IMR-90 (cell line): ENCODE measurements around the gene MIPEP. TPM values are rescaled to one million over a fixed set of nuclear protein-coding genes. Genes with fewer than 3 reads are reported as not detected.

Experiments
- ATAC-seq: fragments of 200-7000 bp; cut with Tn5 transposase; 2 replicates; pipeline ENCODE4 v1.9.1; 2020; ENCODE audit warnings: low read depth, mild to moderate bottlenecking, moderate library complexity
- BruUV-seq: library from RNA; stranded (reverse); fragments of 400-500 nt; replicated peaks from 2 replicates; lab custom pipeline; 2021; lab: Mats Ljungman, UMichigan
- CTCF ChIA-PET: fragments of 300-600 bp; formaldehyde crosslinking; extraction: SDS; loops from one replicate; lab custom pipeline; 2021; ENCODE audit warnings: antibody characterized with exemption; lab: Yijun Ruan, JAX
- POLR2A ChIA-PET: fragments of 300-600 bp; sonication (Branson Sonifier 250); formaldehyde crosslinking; loops from one replicate; lab custom pipeline; 2022; ENCODE audit warnings: antibody characterized with exemption; ENCODE audit not compliant: unreplicated experiment; lab: Charles Lee
- DNase-seq: peaks from one replicate; pipeline ENCODE4 v3.0.0; 2013
- H2AFZ ChIP-seq: replicated peaks from 2 replicates; pipeline ENCODE3; 2013; ENCODE audit warnings: low read length, mild to moderate bottlenecking; ENCODE audit not compliant: poor library complexity
- H2AK5ac ChIP-seq: 2 replicates; pipeline ENCODE4 v1.6.1; 2013; ENCODE audit warnings: low read depth, low read length, inconsistent platforms
- H2AK9ac ChIP-seq: replicated peaks from 2 replicates; pipeline ENCODE3; 2013; ENCODE audit warnings: mild to moderate bottlenecking, low read depth, low read length, moderate library complexity; ENCODE audit not compliant: poor library complexity
- H2BK120ac ChIP-seq: 2 replicates; pipeline ENCODE4 v1.6.1; 2013; ENCODE audit warnings: low read depth, low read length, inconsistent platforms
- H2BK15ac ChIP-seq: 3 replicates; pipeline ENCODE4 v1.6.1; 2013; ENCODE audit warnings: low read depth, low read length, inconsistent platforms
- H2BK20ac ChIP-seq: 2 replicates; pipeline ENCODE4 v1.6.1; 2013; ENCODE audit warnings: low read depth, mild to moderate bottlenecking, inconsistent platforms, low read length, moderate library complexity
- H2BK5ac ChIP-seq: 2 replicates; pipeline ENCODE4 v1.6.1; 2013; ENCODE audit warnings: mild to moderate bottlenecking, low read depth, low read length, inconsistent platforms; ENCODE audit not compliant: poor library complexity, severe bottlenecking
- H3K14ac ChIP-seq: replicated peaks from 2 replicates; pipeline ENCODE4 v1.6.1; 2013; ENCODE audit warnings: low read depth, low read length, inconsistent platforms
- H3K18ac ChIP-seq: 2 replicates; pipeline ENCODE4 v1.6.1; 2013; ENCODE audit warnings: low read depth, low read length, control low read depth
- H3K23ac ChIP-seq: 2 replicates; pipeline ENCODE4 v1.6.1; 2013; ENCODE audit warnings: low read depth, low read length, inconsistent platforms
- H3K27ac ChIP-seq: 2 replicates; pipeline ENCODE4 v1.5.1; 2013; ENCODE audit warnings: mild to moderate bottlenecking, control low read depth, low read length; ENCODE audit not compliant: insufficient read depth
- H3K27me3 ChIP-seq: 2 replicates; pipeline ENCODE4 v1.6.1; 2013; ENCODE audit warnings: low read length; ENCODE audit not compliant: control insufficient read depth, insufficient read depth
- H3K36me3 ChIP-seq: 2 replicates; pipeline ENCODE4 v1.6.1; 2013; ENCODE audit warnings: low read length, mixed read lengths; ENCODE audit not compliant: control insufficient read depth, insufficient read depth
- H3K4ac ChIP-seq: 2 replicates; pipeline ENCODE4 v1.6.1; 2013; ENCODE audit warnings: low read depth, low read length, inconsistent platforms
- H3K4me1 ChIP-seq: 2 replicates; pipeline ENCODE4 v1.6.1; 2013; ENCODE audit warnings: low read length, mixed read lengths; ENCODE audit not compliant: control insufficient read depth, insufficient read depth
- H3K4me2 ChIP-seq: 2 replicates; pipeline ENCODE4 v1.6.1; 2013; ENCODE audit warnings: low read depth, mild to moderate bottlenecking, control low read depth, low read length, moderate library complexity
- H3K4me3 ChIP-seq: 2 replicates; pipeline ENCODE4 v1.5.1; 2013; ENCODE audit warnings: low read depth, mild to moderate bottlenecking, control low read depth, low read length, moderate library complexity; ENCODE audit not compliant: insufficient read depth
- H3K56ac ChIP-seq: 2 replicates; pipeline ENCODE4 v1.6.1; 2013; ENCODE audit warnings: low read length, inconsistent platforms; ENCODE audit not compliant: insufficient read depth; ENCODE audit errors: extremely low read depth
- H3K79me1 ChIP-seq, 2 experiments: 2 replicates each; pipeline ENCODE4 v1.6.1; 2013; ENCODE audit warnings: low read length in 2 of 2, inconsistent platforms in 1 of 2, low read depth in 1 of 2
- H3K9ac ChIP-seq: 2 replicates; pipeline ENCODE4 v1.6.1; 2013; ENCODE audit warnings: low read depth, low read length, control low read depth
- H3K9me1 ChIP-seq: 2 replicates; pipeline ENCODE4 v1.6.1; 2013; ENCODE audit warnings: low read length, inconsistent platforms; ENCODE audit not compliant: insufficient read depth
- H3K9me3 ChIP-seq: 2 replicates; pipeline ENCODE4 v1.6.1; 2013; ENCODE audit warnings: low read length; ENCODE audit not compliant: control insufficient read depth, insufficient read depth
- H4K20me1 ChIP-seq: 2 replicates; pipeline ENCODE4 v1.6.1; 2013; ENCODE audit warnings: low read length, inconsistent platforms; ENCODE audit not compliant: insufficient read depth
- H4K5ac ChIP-seq: 2 replicates; pipeline ENCODE4 v1.6.1; 2013; ENCODE audit warnings: mild to moderate bottlenecking, low read depth, low read length, control low read depth
- H4K8ac ChIP-seq, 2 experiments: 2 replicates each; pipeline ENCODE4 v1.6.1; 2013; ENCODE audit warnings: low read depth in 2 of 2, low read length in 2 of 2, control low read depth in 1 of 2, inconsistent platforms in 1 of 2
- H4K91ac ChIP-seq: 2 replicates; pipeline ENCODE4 v1.6.1; 2013; ENCODE audit warnings: low read depth, low read length, inconsistent platforms; ENCODE audit not compliant: insufficient read depth
- BHLHE40 ChIP-seq: fragments of 150-350 bp; IDR thresholded peaks from 2 replicates; pipeline ENCODE4 v1.6.1; 2016; ENCODE audit warnings: mild to moderate bottlenecking, low read depth, low read length
- CEBPB ChIP-seq: IDR thresholded peaks from 2 replicates; pipeline ENCODE4 v1.6.1; 2012; ENCODE audit warnings: low read depth, low read length, improper control_type of control experiment
- CHD1 ChIP-seq: IDR thresholded peaks from 2 replicates; pipeline ENCODE4 v1.6.1; 2012; ENCODE audit warnings: low read depth, low read length, improper control_type of control experiment
- ELK1 ChIP-seq: fragments of 150-350 bp; IDR thresholded peaks from 2 replicates; pipeline ENCODE4 v1.6.1; 2016; ENCODE audit warnings: low read depth, mild to moderate bottlenecking, low read length, moderate library complexity, borderline replicate concordance
- FOS ChIP-seq: fragments of 150-350 bp; IDR thresholded peaks from 2 replicates; pipeline ENCODE4 v1.6.1; 2016; ENCODE audit warnings: low read depth, low read length
- MAFK ChIP-seq: IDR thresholded peaks from 2 replicates; pipeline ENCODE4 v1.6.1; 2012; ENCODE audit warnings: low read depth, low read length, improper control_type of control experiment
- MXI1 ChIP-seq: IDR thresholded peaks from 2 replicates; pipeline ENCODE4 v1.6.1; 2012; ENCODE audit warnings: low read depth, mild to moderate bottlenecking, low read length, moderate library complexity, borderline replicate concordance
- NFE2L2 ChIP-seq: fragments of 150-350 bp; IDR thresholded peaks from 2 replicates; pipeline ENCODE4 v1.6.1; 2016; ENCODE audit warnings: low read depth, mild to moderate bottlenecking, low read length
- POLR2A ChIP-seq: IDR thresholded peaks from 2 replicates; pipeline ENCODE4 v1.6.1; 2012; ENCODE audit warnings: mild to moderate bottlenecking, low read depth, low read length
- RAD21 ChIP-seq: IDR thresholded peaks from 2 replicates; pipeline ENCODE4 v1.6.1; 2012; ENCODE audit warnings: low read length, improper control_type of control experiment
- SMC3 ChIP-seq: fragments of 150-350 bp; IDR thresholded peaks from 2 replicates; pipeline ENCODE4 v1.6.1; 2016; ENCODE audit warnings: low read depth, mild to moderate bottlenecking, antibody characterized with exemption, low read length, moderate library complexity
- WGBS, 2 experiments: methylation state at CpG; one replicate each; pipeline versions ENCODE4 v1.1.5 to v1.1.7; 2013; ENCODE audit warnings: missing lambda C conversion rate in 2 of 2; ENCODE audit not compliant: insufficient read length in 1 of 2; ENCODE audit errors: extremely low coverage in 2 of 2; 5-methylcytosine and 5-hydroxymethylcytosine counted together
- dilution Hi-C: fragments of 300-500 bp; cut with HindIII; formaldehyde crosslinking; loops from one replicate; pipeline ENCODE4 v1.14.3; 2018; ENCODE audit warnings: low sequenced_read_pairs; ENCODE audit not compliant: unreplicated experiment
- in situ Hi-C: fragments of 300-500 bp; cut with MboI; formaldehyde crosslinking; loops from 3 replicates; pipeline ENCODE4 v1.14.3; 2019; ENCODE audit warnings: low sequenced_read_pairs, inconsistent platforms, mixed read lengths
- intact Hi-C: fragments of 100-400 bp; cut with micrococcal nuclease; formaldehyde crosslinking; loops from 2 replicates; pipeline ENCODE4 v1.10.0; 2022
- polyA plus RNA-seq, 3 experiments: library from polyadenylated mRNA; depleted of rRNA; stranded (reverse); fragments of >200 nt; gene quantifications; 2 replicates each; pipeline ENCODE4 v1.2.3, GENCODE V29; 2012; ENCODE audit warnings: low replicate concordance in 1 of 3
- total RNA-seq: library from RNA; depleted of rRNA; stranded (reverse); fragments of >200 nt; gene quantifications from 2 replicates; pipeline ENCODE4 v1.2.3, GENCODE V29; 2012

Gene MIPEP
- total and polyA plus RNA-seq, 2 of the 4 experiments (the other 2 are of a cell fraction): 15.0 to 21.5 TPM

- H2AK5ac ChIP-seq: no peak overlapping the region
- H3K4me2 ChIP-seq: no peak overlapping the region
- no TSS peak for BruUV-seq
- H3K27me3 ChIP-seq: no peaks in the 10 kb centered on the region
- no peak overlapping the region for H3K27ac ChIP-seq
- H2BK20ac ChIP-seq: no peak overlapping the region
- DNase-seq: no peak
- in situ Hi-C loops (no loop called here), intact Hi-C loops (no loop called here), dilution Hi-C loops (no loop called here)
- no peak overlapping the region for H2AFZ ChIP-seq
- TF ChIP-seq POLR2A (no peak), ELK1 (no peak), NFE2L2 (no peak), CHD1 (no peak), MAFK (no peak), MXI1 (no peak), BHLHE40 (no peak), SMC3 (no peak), CEBPB (no peak), FOS (no peak), RAD21 (no peak)
- H3K4me3 ChIP-seq: no peak overlapping the region
- WGBS, 2 experiments: no CpG with 5 or more reads among the region's 3 CpGs
- peaks cover 2% of the 10 kb centered on the region; the same call in 1 of the 2 replicates for H3K9me3 ChIP-seq
- ChIA-PET CTCF (no interaction called here), POLR2A (no interaction called here)
- peaks cover 2% of the 10 kb centered on the region; the same call in 1 of the 2 replicates for H3K4me1 ChIP-seq
- H3K9ac ChIP-seq: no peak overlapping the region
- no peak overlapping the region for H3K56ac ChIP-seq
- no peak overlapping the region for H3K14ac ChIP-seq
- no peaks in the 10 kb centered on the region; the same call in 1 of the 2 replicates for H3K9me1 ChIP-seq
- no peak overlapping the region for H2AK9ac ChIP-seq
- no peaks in the 10 kb centered on the region for H3K79me1 ChIP-seq
- no peak overlapping the region for H3K23ac ChIP-seq
- peaks cover 12% of the 10 kb centered on the region; the same call in 1 of the 2 replicates for H3K36me3 ChIP-seq
- H2BK120ac ChIP-seq: no peak overlapping the region
- no peaks in the 10 kb centered on the region for H4K20me1 ChIP-seq
- no peak overlapping the region for H4K8ac ChIP-seq
- H2BK5ac ChIP-seq: no peak overlapping the region
- no peak overlapping the region; the same call in 1 of the 2 replicates for H4K91ac ChIP-seq
- no peak overlapping the region for H2BK15ac ChIP-seq
- no peak overlapping the region for H3K4ac ChIP-seq
- H4K5ac ChIP-seq: no peak overlapping the region
- ATAC-seq: no peak
- no peak overlapping the region for H3K18ac ChIP-seq
Observed at GRCh38 chr13:23820530-23820929, 68.7 kb downstream of the MIPEP start.
